GM12878 (cell line): ENCODE measurements around the gene SETD1A. TPM values are rescaled to one million over a fixed set of nuclear protein-coding genes. Genes with fewer than 3 reads are reported as not detected.

Experiments used
- ATAC-seq: fragments of 200-7000 bp; cut with Tn5 transposase; 3 replicates; pipeline ENCODE4 v1.9.1; 2020; ENCODE audit warnings: mild to moderate bottlenecking, moderate library complexity
- BruUV-seq: library from RNA; stranded (reverse); fragments of 400-500 nt; replicated peaks from 2 replicates; lab custom pipeline; 2021; lab: Mats Ljungman, UMichigan
- CTCF ChIA-PET: fragments of 300-600 bp; sonication (Branson Sonifier 250); formaldehyde crosslinking; extraction: SDS; loops from one replicate; lab custom pipeline; 2021; ENCODE audit warnings: inconsistent platforms; lab: Yijun Ruan, JAX
- POLR2A ChIA-PET: fragments of 350-600 bp; formaldehyde crosslinking; extraction: SDS; loops from one replicate; lab custom pipeline; 2021; ENCODE audit warnings: inconsistent platforms; lab: Charles Lee
- RAD21 ChIA-PET: fragments of 300-600 bp; sonication (Branson Sonifier 250); formaldehyde crosslinking; loops from one replicate; lab custom pipeline; 2023; ENCODE audit warnings: antibody characterized with exemption; ENCODE audit not compliant: unreplicated experiment; lab: Charles Lee
- SMC1A ChIA-PET: fragments of 300-600 bp; sonication (Branson Sonifier 250); formaldehyde crosslinking; loops from one replicate; lab custom pipeline; 2023; ENCODE audit not compliant: unreplicated experiment, uncharacterized antibody; lab: Charles Lee
- DNase-seq: peaks from one replicate; pipeline ENCODE4 v3.0.0-alpha.2; 2011; ENCODE audit warnings: low read depth, low spot score
- FAIRE-seq: peaks from 3 replicates; lab custom pipeline; 2011; peaks lifted over from hg19 to GRCh38; lab: Jason Lieb, UNC
- H2AFZ ChIP-seq: 2 replicates; pipeline ENCODE4 v1.6.0; 2011; ENCODE audit warnings: low read depth, low read length, control low read depth; ENCODE audit not compliant: control insufficient read depth
- H3K27ac ChIP-seq: 2 replicates; pipeline ENCODE4 v1.5.1; 2011; ENCODE audit warnings: control low read depth; ENCODE audit not compliant: control insufficient read depth, insufficient read depth
- H3K27me3 ChIP-seq, 2 experiments: replicated peaks in 1 of 2; 2 replicates each; pipeline versions ENCODE4 v1.6.0 to v1.6.1; 2011; ENCODE audit warnings: low read length in 1 of 2; ENCODE audit not compliant: control insufficient read depth in 2 of 2, insufficient read depth in 2 of 2
- H3K36me3 ChIP-seq, 2 experiments: 2 replicates each; pipeline ENCODE4 v1.5.1; 2011; ENCODE audit warnings: low read length in 1 of 2; ENCODE audit not compliant: control insufficient read depth in 2 of 2, insufficient read depth in 2 of 2
- H3K4me1 ChIP-seq: 2 replicates; pipeline ENCODE4 v1.6.1; 2011; ENCODE audit warnings: mild to moderate bottlenecking, low read length, moderate library complexity, mixed read lengths; ENCODE audit not compliant: control insufficient read depth, insufficient read depth
- H3K4me2 ChIP-seq: 2 replicates; pipeline ENCODE4 v1.6.0; 2011; ENCODE audit warnings: control low read depth; ENCODE audit not compliant: control insufficient read depth, insufficient read depth
- H3K4me3 ChIP-seq: fragments of 200-600 bp; sonication (generic); 2 replicates; pipeline ENCODE4 v1.5.1; 2016
- H3K79me2 ChIP-seq: 2 replicates; pipeline ENCODE4 v1.6.0; 2011; ENCODE audit warnings: low read length; ENCODE audit not compliant: control insufficient read depth, insufficient read depth
- H3K9ac ChIP-seq: 2 replicates; pipeline ENCODE4 v1.8.0; 2011; ENCODE audit warnings: low read length, control low read depth, mixed read lengths; ENCODE audit not compliant: control insufficient read depth, insufficient read depth
- H3K9me3 ChIP-seq: replicated peaks from 3 replicates; pipeline ENCODE4 v1.5.1; 2011; ENCODE audit warnings: mild to moderate bottlenecking, low read length; ENCODE audit not compliant: control insufficient read depth, insufficient read depth
- H4K20me1 ChIP-seq: 2 replicates; pipeline ENCODE4 v1.6.0; 2011; ENCODE audit not compliant: control insufficient read depth, insufficient read depth
- BHLHE40 ChIP-seq, 2 experiments: fragments of 450-650 bp in 1 of 2; IDR thresholded peaks; 2 replicates each; pipeline ENCODE4 v1.6.1; 2011 to 2017; ENCODE audit warnings: low read depth in 2 of 2, borderline replicate concordance in 1 of 2, improper control_type of control experiment in 1 of 2, low read length in 1 of 2, mild to moderate bottlenecking in 1 of 2
- BMI1 ChIP-seq: fragments of 450-650 bp; IDR thresholded peaks from 2 replicates; pipeline ENCODE4 v1.6.1; 2016; ENCODE audit warnings: mild to moderate bottlenecking, moderate library complexity, borderline replicate concordance
- CTCF ChIP-seq, 3 experiments: IDR thresholded peaks in 2 of 3; conservative IDR thresholded peaks in 1 of 3; 2 replicates each; pipeline ENCODE4 v1.5.1; 2011; ENCODE audit warnings: low read depth in 3 of 3, low read length in 3 of 3, mild to moderate bottlenecking in 3 of 3, control low read depth in 2 of 3, moderate library complexity in 2 of 3, inconsistent platforms in 1 of 3, mixed read lengths in 1 of 3; ENCODE audit not compliant: control insufficient read depth in 2 of 3, insufficient read depth in 1 of 3; ENCODE audit errors: extremely low read depth in 1 of 3
- DPF2 ChIP-seq: fragments of 450-650 bp; IDR thresholded peaks from 2 replicates; pipeline ENCODE4 v1.6.1; 2017; ENCODE audit warnings: mild to moderate bottlenecking
- EED ChIP-seq: sonication (generic); IDR thresholded peaks from 2 replicates; pipeline ENCODE4 v1.6.1; 2016; ENCODE audit warnings: antibody characterized with exemption, low read depth
- IKZF1 ChIP-seq: fragments of 450-650 bp; conservative IDR thresholded peaks from 2 replicates; pipeline ENCODE4 v1.6.1; 2017; ENCODE audit warnings: antibody characterized with exemption, mild to moderate bottlenecking
- IKZF2 ChIP-seq, 2 experiments: fragments of 450-650 bp; IDR thresholded peaks; 2 replicates each; pipeline ENCODE4 v1.6.1; 2017; ENCODE audit warnings: mild to moderate bottlenecking in 2 of 2, moderate library complexity in 2 of 2
- KAT2A ChIP-seq: conservative IDR thresholded peaks from 2 replicates; pipeline ENCODE4 v1.6.1; 2011; ENCODE audit warnings: low read depth, low read length; ENCODE audit not compliant: control insufficient read depth
- MEF2B ChIP-seq: fragments of 450-650 bp; IDR thresholded peaks from 2 replicates; pipeline ENCODE4 v1.6.1; 2018; ENCODE audit warnings: mild to moderate bottlenecking, moderate library complexity; ENCODE audit not compliant: partially characterized antibody, poor library complexity, severe bottlenecking
- MTA2 ChIP-seq: fragments of 450-650 bp; IDR thresholded peaks from 2 replicates; pipeline ENCODE4 v1.6.1; 2016; ENCODE audit warnings: low read depth, mild to moderate bottlenecking, moderate library complexity
- MYC ChIP-seq: IDR thresholded peaks from 2 replicates; pipeline ENCODE4 v1.6.1; 2011; ENCODE audit warnings: mild to moderate bottlenecking, low read length, moderate library complexity, inconsistent platforms; ENCODE audit not compliant: insufficient read depth, insufficient replicate concordance, insufficient read length, severe bottlenecking
- NBN ChIP-seq: fragments of 450-650 bp; IDR thresholded peaks from 2 replicates; pipeline ENCODE4 v1.6.1; 2016
- POLR2A ChIP-seq: IDR thresholded peaks from 2 replicates; pipeline ENCODE4 v1.6.1; 2011; ENCODE audit warnings: low read depth, mild to moderate bottlenecking, low read length
- RAD21 ChIP-seq: IDR thresholded peaks from 2 replicates; pipeline ENCODE4 v1.6.1; 2011; ENCODE audit warnings: mild to moderate bottlenecking, low read depth, low read length, moderate library complexity; ENCODE audit not compliant: insufficient read depth
- RUNX3 ChIP-seq: IDR thresholded peaks from 2 replicates; pipeline ENCODE4 v1.6.1; 2012; ENCODE audit warnings: low read length, inconsistent platforms
- SMC3 ChIP-seq: IDR thresholded peaks from 2 replicates; pipeline ENCODE4 v1.6.1; 2011; ENCODE audit warnings: low read length, improper control_type of control experiment, borderline replicate concordance
- YY1 ChIP-seq: IDR thresholded peaks from 2 replicates; pipeline ENCODE4 v1.6.1; 2011; ENCODE audit warnings: low read depth, mild to moderate bottlenecking, low read length
- ZBTB33 ChIP-seq: fragments of 450-650 bp; IDR thresholded peaks from 2 replicates; pipeline ENCODE4 v1.6.1; 2017; ENCODE audit warnings: mild to moderate bottlenecking
- WGBS: methylation state at CpG from one replicate; pipeline ENCODE4 v1.1.6; 2016; ENCODE audit warnings: low lambda C conversion rate; ENCODE audit not compliant: insufficient replicate concordance, insufficient coverage; ENCODE audit errors: missing lambda C conversion rate; 5-methylcytosine and 5-hydroxymethylcytosine counted together
- in situ Hi-C: fragments of 300-500 bp; cut with MboI; formaldehyde crosslinking; loops from 9 replicates; pipeline ENCODE4 v1.14.3; 2018; ENCODE audit warnings: mixed read lengths
- intact Hi-C: fragments of 100-400 bp; cut with micrococcal nuclease; formaldehyde crosslinking; loops from one replicate; pipeline ENCODE4 v1.14.2; 2022; ENCODE audit not compliant: unreplicated experiment
- polyA plus RNA-seq, 11 experiments: library from polyadenylated mRNA; depleted of rRNA in 4 of 11; unstranded in 6 of 11; stranded (reverse) in 5 of 11; fragments of >200 nt; fragmentation: Nextera tagmentation in 4 of 11; fragmentation: Illumina TruSeq in 1 of 11; extraction: Ambion mirVana in 4 of 11; extraction: Trizol in 1 of 11; gene quantifications; 1 replicate in 1 of 11; 2 replicates in 10 of 11; pipeline versions ENCODE4 v1.2.1 to v1.2.3, GENCODE V29; 2011 to 2016; ENCODE audit warnings: inconsistent platforms in 2 of 11, missing spikeins in 2 of 11, low read depth in 1 of 11
- total RNA-seq, 4 experiments: library from RNA; depleted of rRNA in 3 of 4; stranded (reverse); fragments of >200 nt in 3 of 4; fragmentation: Illumina TruSeq in 1 of 4; extraction: Trizol in 1 of 4; gene quantifications; 2 replicates each; pipeline versions ENCODE4 v1.2.1 to v1.2.3, GENCODE V29; 2013 to 2021

The SETD1A gene
- total and polyA plus RNA-seq, 10 of the 15 experiments (the other 5 are each of a cell fraction or from before 2014, with no cell fraction given), result 0.02 to 25.9 (median 4.9) TPM

GRCh38 chr16:30953511-30954124, 3.9 kb upstream of the SETD1A start:
- DNase-seq (no peak), ATAC-seq (peak; percentile 57), FAIRE-seq (peak; percentile 64)
- no peaks in the 10 kb centered on the region for H3K27me3 ChIP-seq
- no peaks in the 10 kb centered on the region for H4K20me1 ChIP-seq
- BruUV-seq, result no TSS peak
- POLR2A ChIA-PET, result interaction anchor here (0.5 to 0.8 kb wide), 4 partner anchors 28 to 915 kb away, joined by 3 to 4 read pairs (median 4); no protein-coding TSS in a partner anchor
- CTCF ChIA-PET, result interaction anchor here (0.6 to 3.6 kb wide), 36 partner anchors 9 to 918 kb away, joined by 3 to 37 read pairs (median 4); partner anchors contain the start of genes HSD3B7, VKORC1, ZNF646 and ZNF668
- WGBS, result 38% methylated on average over 15 of the region's 15 CpGs
- intact Hi-C loops (loop anchor here (1.0 to 10.0 kb wide), 4 partner anchors 141 to 921 kb away; partner anchors contain the start of genes VKORC1 and ZNF267), in situ Hi-C loops (loop anchor here (10.0 kb wide), 2 partner anchors 761 to 921 kb away; partner anchors contain the start of gene ZNF267)
- no peak overlapping the region for H3K27ac ChIP-seq
- no peak overlapping the region for H3K4me3 ChIP-seq
- no peaks in the 10 kb centered on the region for H3K9me3 ChIP-seq
- RAD21 ChIA-PET, result interaction anchor here (0.5 to 2.5 kb wide), 11 partner anchors 11 to 507 kb away, joined by 3 to 17 read pairs (median 4); partner anchors contain the start of genes ZNF646 and ZNF668
- SMC1A ChIA-PET, result interaction anchor here (0.7 to 2.5 kb wide), 12 partner anchors 12 to 507 kb away, joined by 3 to 12 read pairs (median 5); partner anchors contain the start of genes HSD3B7, ZNF646 and ZNF668
- TF ChIP-seq DPF2 (0 out of 2 replicates have a peak, but pooled peaks have one; percentile 18), NBN (peak; percentile 61; the same call in 1 of the 2 replicates), RAD21 (peak; percentile 57), IKZF2 (IDR thresholded peaks at IDR 0.05) (peak; percentile 18 to 25; a peak in 2 of 4 replicates), BMI1 (no peak), MTA2 (no peak), ZBTB33 (peak; percentile 98), MEF2B (peak; percentile 42), EED (no peak), YY1 (peak; percentile 69), MYC (peak; percentile 21), BHLHE40 (IDR thresholded peaks at IDR 0.05; ENCODE audit: borderline replicate concordance in 1 of 2, low read depth in 2 of 2, low read length in 1 of 2) (0 out of 4 replicates have a peak, but pooled peaks of 1 of the 2 experiments have one; percentile 7), POLR2A (peak; percentile 39), IKZF1 (peak; percentile 46; the same call in 1 of the 2 replicates), KAT2A (no peak), CTCF (IDR thresholded peaks at IDR 0.05 in 2 of 3, conservative IDR thresholded peaks at IDR 0.05 in 1 of 3; ENCODE audit: control insufficient read depth in 2 of 3, extremely low read depth in 1 of 3, insufficient read depth in 1 of 3, low read depth in 3 of 3, low read length in 3 of 3) (peak; percentile 77 to 89 (median 80)), RUNX3 (peak; percentile 20; the same call in 1 of the 2 replicates), SMC3 (peak; percentile 48)
- no peak overlapping the region for H3K4me2 ChIP-seq
- no peak overlapping the region for H2AFZ ChIP-seq
- peaks cover 23% of the 10 kb centered on the region for H3K79me2 ChIP-seq
- H3K4me1 ChIP-seq, result peaks cover 16% of the 10 kb centered on the region
- 0 out of 4 replicates have a peak, but pooled peaks cover 0 to 8% of the 10 kb centered on the region in 2 experiments for H3K36me3 ChIP-seq
- H3K9ac ChIP-seq, result no peak overlapping the region
